DMS53 treated with DMSO at 0.1 percent for 48 hours (cell line): ENCODE data around the gene C2orf76.
"Not testable (repeated sequence)": the region's sequence is repeated elsewhere in the genome, so short reads cannot be mapped to it uniquely, and the experiment has no call there.

Experiments used
- DNase-seq: peaks from one replicate; lab custom pipeline; 2025; ENCODE audit not compliant: unreplicated experiment; lab: John Stamatoyannopoulos, UW

Gene C2orf76

GRCh38 chr2:119377993-119378345, 11.3 kb upstream of the C2orf76 start:
- DNase-seq: no peak

- DNase-seq: no peak
Observed at GRCh38 chr2:119377294-119377992, 10.8 kb upstream of the C2orf76 start.

GRCh38 chr2:119376810-119377209, 10.2 kb upstream of the C2orf76 start:
- no peak for DNase-seq

DNA sequence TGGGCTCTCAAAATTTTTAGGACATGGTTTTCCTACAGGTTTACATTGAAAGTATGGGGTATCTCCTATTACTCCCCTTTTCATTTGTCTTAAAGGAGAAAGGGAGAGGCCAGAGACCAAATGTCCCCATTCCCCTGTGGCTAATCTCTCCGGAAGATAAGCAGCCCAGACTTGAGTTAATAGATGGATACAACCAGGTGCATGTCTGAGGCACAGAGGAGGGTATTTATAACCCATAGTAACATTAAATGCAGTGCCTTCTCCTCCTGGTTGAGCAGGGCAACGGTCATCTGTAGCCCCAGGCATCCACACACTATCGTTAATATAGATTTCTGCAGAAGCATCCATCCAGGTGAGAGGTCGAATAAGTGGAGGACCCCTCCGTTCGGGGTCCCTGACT, 9.8 kb upstream of the C2orf76 start:
- DNase-seq: not testable (repeated sequence)

- DNase-seq: not testable (repeated sequence)
Observed at GRCh38 chr2:119373907-119374745, 7.5 kb upstream of the C2orf76 start.

GRCh38 chr2:119372778-119373568, 6.3 kb upstream of the C2orf76 start:
- no peak for DNase-seq

DNA sequence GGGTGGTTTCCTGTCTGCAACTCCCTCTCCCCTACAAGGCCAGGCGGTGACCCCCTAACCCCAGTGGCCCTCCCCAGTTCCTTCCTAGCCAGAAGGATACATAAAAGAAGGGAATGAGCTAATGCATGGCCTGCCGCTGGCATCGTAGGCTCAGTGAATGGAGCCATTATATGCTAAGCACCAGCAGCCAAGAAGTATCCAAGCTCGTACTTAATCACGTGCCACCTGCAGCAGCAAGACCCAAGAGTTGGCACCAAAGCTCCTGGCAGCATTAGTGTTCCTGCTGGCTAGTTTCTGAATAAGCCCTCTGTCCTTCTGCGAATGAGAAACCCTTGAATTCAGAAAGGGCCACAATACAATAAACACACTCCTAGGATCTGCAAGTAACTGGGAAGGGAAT, 4.5 kb upstream of the C2orf76 start:
- no peak for DNase-seq

GRCh38 chr2:119369845-119370244, 3.2 kb upstream of the C2orf76 start:
- no peak for DNase-seq

DNA sequence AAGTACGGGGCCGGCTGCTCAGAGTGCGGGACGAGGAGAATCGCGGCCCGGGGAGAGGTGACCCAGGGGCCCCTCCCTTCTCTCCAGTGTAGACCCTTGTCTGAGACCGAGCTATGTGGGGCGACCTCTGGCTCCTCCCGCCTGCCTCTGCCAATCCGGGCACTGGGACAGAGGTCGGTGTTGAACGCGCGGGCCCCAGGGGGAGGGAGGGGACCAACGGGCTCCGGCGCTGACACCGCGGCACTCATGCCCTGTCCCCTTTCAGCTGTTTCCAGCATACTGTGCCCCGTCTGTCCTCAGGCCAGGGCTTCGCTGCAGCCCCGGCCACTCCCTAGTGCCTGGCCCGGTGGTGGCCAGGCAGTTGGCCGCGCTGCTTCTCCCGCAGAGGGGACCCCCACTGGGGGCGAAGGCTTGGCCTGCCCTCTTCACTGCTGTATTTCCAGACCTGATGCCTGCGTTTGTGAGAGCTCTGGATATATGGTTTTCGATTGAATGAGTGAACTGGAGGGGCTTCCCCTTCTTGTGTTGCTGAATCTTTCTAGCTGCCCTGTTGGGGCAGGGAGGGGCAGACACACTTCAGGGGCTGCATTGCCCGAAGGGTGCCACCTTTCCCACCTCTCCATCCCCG, 952 bp upstream of the C2orf76 start:
- peak; percentile 11 for DNase-seq

DNA sequence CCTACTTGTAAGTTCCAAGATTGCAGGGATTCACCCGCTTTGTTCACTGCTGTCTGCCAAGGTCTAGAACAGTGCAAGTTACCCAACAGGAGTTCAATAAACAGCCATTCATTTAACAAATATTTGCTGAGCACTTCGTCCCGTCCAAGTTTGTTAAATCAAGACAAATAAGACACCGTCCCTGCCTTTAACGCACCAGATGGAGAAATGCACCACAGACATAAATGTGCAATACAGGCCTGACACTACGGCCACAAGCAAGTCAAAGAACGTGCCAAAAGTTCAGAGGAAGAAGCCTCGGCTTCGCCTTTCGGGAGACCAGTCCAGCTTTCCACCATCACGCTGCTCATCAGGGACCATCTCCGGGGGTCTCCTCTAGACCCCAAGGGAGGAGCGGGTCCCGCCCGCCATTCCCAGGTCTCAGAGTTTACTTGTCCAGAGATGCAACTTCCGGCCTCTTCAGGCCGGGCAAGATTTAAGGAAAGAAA, 429 bp downstream of the C2orf76 start:
- peak; percentile 41 for DNase-seq

DNA sequence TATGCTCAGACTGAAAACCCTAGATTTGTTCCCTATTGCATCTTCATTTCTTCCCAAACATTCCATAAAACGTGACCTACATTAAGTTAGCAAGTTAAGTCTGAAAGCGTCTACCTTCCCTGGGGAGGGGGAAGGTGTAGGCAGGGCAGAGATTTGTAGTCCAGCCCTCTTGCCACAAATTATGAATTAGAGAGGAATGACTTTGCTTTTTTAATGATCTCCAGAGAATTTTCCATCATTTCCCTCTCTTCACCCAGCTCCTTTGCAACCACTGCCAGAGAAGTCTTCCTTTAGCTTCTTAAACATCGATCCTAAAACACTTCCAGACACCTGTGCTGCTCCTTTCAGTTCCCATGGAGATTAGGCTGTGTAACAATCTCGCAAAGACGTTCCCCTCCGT, 1.2 kb downstream of the C2orf76 start:
- DNase-seq: no peak

DNA sequence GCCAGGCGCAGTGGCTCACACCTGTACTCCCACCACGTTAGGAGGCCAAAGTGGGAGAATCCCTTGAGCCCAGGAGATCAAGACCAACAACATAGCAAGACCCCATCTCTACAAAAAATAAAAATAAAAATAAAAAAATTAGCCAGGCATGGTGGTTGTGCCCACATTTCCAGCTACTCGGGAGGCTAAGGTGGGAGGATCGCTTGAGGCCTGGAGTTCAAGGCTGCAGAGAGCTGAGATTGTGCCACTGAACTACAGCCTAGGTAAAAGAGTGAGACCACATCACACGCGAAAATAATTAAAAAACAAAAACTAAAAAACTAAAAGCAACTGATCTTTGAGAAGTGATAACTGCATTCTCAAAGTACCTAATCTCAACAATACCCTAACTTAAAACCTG, 1.8 kb downstream of the C2orf76 start:
- DNase-seq: no peak

- DNase-seq: no peak
Observed at GRCh38 chr2:119360423-119360966, 6.1 kb downstream of the C2orf76 start.

GRCh38 chr2:119359774-119360173, 6.9 kb downstream of the C2orf76 start:
- DNase-seq: no peak

DNA sequence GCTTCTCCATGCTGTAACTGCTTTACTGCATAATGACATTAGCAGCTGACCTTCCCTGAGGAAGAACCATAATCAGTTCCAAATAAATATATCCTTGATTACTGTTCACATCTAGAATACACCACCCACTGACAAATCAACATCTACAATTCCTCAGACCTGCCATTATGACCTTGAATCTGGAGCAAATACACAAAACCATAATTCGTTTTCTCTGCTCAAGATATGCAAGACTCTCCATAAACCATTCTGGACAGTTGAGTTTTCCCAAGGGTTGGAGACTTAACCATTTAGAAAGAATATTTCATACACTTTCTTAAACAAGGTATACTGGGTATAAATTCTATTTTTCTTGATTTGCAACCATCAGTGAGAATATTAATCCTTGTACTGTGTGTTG, 11.8 kb downstream of the C2orf76 start:
- DNase-seq: no peak

- no peak for DNase-seq
Observed at GRCh38 chr2:119352357-119352756, 14.3 kb downstream of the C2orf76 start.

GRCh38 chr2:119350311-119350998, 16.2 kb downstream of the C2orf76 start:
- no peak for DNase-seq

GRCh38 chr2:119349289-119349688, 17.3 kb downstream of the C2orf76 start:
- DNase-seq: no peak

DNA sequence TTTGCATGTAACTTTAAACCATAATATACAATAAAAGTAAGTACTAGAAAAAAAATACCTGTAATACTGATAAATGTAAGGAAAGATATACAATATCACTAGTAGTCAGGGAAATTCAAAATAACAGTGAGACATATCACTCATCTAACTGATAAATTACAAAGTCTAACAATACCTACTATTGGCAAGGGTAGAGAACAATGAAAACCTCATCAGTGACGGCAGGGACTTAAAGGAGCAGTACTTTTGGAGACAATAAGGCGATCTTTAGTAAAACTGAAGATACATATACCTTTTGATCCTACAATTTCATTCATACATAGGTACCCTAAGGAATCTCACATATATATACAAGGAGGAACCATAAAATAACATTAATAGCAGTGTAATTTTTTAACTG, 24.9 kb downstream of the C2orf76 start:
- no peak for DNase-seq

GRCh38 chr2:119339562-119339923, 27.1 kb downstream of the C2orf76 start:
- no peak for DNase-seq
